KOPT-K1 (cell line): Measurements from ENCODE around the gene PANK4.

Experiments
- H3K27ac ChIP-seq: fragments of 200-600 bp; sonication (generic); 2 replicates; pipeline ENCODE4 v1.5.1; 2016; ENCODE audit warnings: antibody characterized with exemption, mild to moderate bottlenecking, low read depth, low read length; ENCODE audit not compliant: poor library complexity, severe bottlenecking
- H3K36me3 ChIP-seq: fragments of 200-600 bp; sonication (generic); 2 replicates; pipeline ENCODE4 v1.5.1; 2017; ENCODE audit warnings: antibody characterized with exemption, mild to moderate bottlenecking, low read length, moderate library complexity; ENCODE audit not compliant: insufficient read depth
- H3K9me3 ChIP-seq: fragments of 200-600 bp; sonication (generic); 2 replicates; pipeline ENCODE4 v1.5.1; 2017; ENCODE audit warnings: antibody characterized with exemption, low read length, mild to moderate bottlenecking; ENCODE audit not compliant: insufficient read depth, poor library complexity, severe bottlenecking

Gene PANK4

DNA sequence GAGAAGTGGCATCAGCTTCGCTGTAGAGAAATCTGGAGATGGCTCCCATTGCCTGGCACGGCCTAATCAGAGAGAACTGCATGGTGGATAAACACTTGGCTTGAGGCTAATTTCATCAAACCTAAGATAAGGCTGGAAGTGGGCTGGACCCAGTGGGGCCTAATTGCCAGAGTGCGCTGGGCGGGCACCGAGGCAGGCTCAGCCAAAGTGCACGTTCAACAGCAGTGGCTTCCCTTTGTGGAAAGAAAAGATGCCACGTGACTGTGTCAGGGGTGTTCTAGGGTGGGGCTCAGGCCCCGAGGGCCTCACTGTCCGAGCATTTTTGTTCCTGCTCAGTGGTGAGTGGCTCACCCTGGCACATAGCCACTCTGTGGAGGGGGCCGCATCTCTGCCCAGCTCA is 44.5 kb downstream of the PANK4 start:
- H3K9me3 ChIP-seq, result no peaks in the 10 kb centered on the region
- no peaks in the 10 kb centered on the region for H3K36me3 ChIP-seq
- H3K27ac ChIP-seq, result no peak overlapping the region

DNA sequence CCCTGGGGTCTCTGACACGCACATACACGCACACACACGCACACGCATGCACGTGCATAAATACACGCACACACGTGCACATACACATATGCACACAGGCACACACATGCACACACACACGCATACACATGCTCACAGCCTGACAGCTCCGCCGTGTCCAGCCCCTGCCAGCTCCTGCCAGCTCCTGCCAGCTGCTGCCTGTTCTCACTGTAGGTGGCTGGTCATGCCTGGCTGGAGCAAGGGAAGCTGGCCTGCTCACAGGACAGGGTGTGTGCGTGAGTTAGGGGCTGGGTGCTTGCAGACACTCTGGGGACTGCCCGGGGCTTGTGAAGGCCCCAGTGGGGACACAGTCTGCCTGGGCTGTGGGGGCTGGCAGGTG is 45.4 kb downstream of the PANK4 start:
- Histone ChIP-seq H3K27ac (no peak overlapping the region), H3K36me3 (no peaks in the 10 kb centered on the region), H3K9me3 (no peaks in the 10 kb centered on the region)

- Histone ChIP-seq H3K36me3 (no peaks in the 10 kb centered on the region), H3K27ac (no peak overlapping the region), H3K9me3 (no peaks in the 10 kb centered on the region)
Observed at GRCh38 chr1:2480236-2480985, 46.0 kb downstream of the PANK4 start.

DNA sequence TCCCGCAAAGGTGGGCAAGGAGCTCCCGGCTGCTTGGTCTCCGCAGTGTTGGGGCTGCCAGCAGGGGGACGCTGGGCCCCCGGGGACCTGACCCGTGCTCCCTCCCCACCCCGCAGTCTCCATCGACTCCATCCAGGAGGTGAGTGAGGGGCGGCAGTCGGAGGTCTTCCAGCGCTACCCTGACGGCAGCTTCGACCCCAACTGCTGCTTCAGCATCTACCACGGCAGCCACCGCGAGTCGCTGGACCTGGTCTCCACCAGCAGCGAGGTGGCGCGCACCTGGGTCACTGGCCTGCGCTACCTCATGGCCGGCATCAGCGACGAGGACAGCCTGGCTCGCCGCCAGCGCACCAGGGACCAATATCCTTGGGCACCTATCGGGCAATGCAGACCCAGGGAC is 46.8 kb downstream of the PANK4 start:
- H3K27ac ChIP-seq, result no peak overlapping the region
- H3K9me3 ChIP-seq, result no peaks in the 10 kb centered on the region
- H3K36me3 ChIP-seq, result no peaks in the 10 kb centered on the region

DNA sequence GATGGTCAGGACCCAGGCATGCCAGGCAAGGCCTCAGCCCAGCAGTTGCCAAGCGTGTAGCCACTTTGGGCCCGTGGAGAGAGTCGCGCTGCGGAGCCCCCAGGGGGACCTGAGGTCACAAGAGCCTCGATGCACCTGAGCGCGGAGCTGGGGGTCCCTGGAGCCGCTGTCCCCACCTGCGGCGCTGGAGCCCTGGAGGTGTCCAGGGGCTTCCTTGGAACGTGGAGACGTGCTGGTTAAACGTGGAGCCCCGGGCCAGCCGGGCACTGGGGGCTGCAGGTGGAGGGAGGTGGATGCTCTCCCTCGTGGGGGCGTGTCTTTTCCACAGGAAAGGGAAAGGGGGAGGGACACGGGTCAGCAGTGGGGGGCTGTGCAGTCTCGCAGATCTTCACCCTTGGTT is 47.2 kb downstream of the PANK4 start:
- Histone ChIP-seq H3K36me3 (no peaks in the 10 kb centered on the region), H3K9me3 (no peaks in the 10 kb centered on the region), H3K27ac (no peak overlapping the region)

- Histone ChIP-seq H3K9me3 (no peaks in the 10 kb centered on the region), H3K27ac (no peak overlapping the region), H3K36me3 (no peaks in the 10 kb centered on the region)
Observed at GRCh38 chr1:2477791-2478499, 48.5 kb downstream of the PANK4 start.

- Histone ChIP-seq H3K27ac (no peak overlapping the region), H3K36me3 (no peaks in the 10 kb centered on the region), H3K9me3 (no peaks in the 10 kb centered on the region)
Observed at GRCh38 chr1:2477309-2477708, 49.1 kb downstream of the PANK4 start.

DNA sequence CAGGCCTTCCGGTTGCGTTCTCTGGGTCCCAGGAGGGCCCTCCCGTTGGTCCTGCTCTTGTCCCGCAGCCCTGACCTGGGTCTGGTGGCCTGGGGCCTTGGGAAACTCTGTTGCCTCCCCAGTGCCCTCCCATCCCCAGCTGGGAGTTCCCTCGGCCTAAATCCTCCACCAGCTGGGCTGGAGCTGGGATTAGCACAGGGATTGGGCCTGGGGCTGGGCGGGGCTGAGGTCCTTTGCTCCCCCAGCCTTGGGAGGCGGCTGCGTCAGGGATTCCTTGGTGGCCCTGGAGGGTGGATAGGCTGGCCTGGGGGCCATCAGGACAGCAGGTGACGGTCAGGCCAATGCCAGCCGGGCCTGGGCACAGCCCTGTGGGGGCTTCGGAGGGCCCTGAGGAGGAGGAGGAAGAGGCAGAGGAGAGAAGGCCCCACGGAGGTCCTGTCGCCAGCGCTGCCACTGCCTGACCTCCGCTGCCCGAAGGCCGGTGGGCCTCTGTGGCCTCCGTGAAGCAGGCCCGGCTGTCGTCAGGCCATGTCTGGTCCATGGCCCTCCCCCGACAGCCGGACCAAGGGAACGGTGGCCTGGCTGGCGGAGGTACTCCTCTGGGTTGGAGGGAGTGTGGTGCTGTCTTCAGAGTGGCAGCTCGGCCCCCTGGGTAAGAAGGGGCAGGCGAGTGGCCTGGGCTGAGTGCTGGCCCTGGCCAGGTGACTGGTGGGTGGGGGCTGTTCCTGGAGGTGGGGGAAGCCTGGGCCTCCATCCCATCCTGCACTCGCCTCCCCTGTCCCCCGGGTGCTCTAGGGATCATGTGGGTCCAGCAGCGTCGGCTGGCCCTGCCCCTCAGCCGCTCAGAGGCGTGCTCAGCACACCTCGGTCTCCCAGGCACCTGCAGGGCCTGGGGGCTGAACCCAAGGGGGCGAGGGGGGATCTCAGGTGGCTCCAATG is 50.1 kb downstream of the PANK4 start, which contains the start of gene PLCH2:
PLCH2 (plus strand) TSS at position 229 of the 939 bp plus-strand sequence; CDS start at position 529, 300 bp downstream.
- Histone ChIP-seq H3K36me3 (no peaks in the 10 kb centered on the region), H3K27ac (no peak within 1 kb of the TSS), H3K9me3 (no peaks in the 10 kb centered on the region)

DNA sequence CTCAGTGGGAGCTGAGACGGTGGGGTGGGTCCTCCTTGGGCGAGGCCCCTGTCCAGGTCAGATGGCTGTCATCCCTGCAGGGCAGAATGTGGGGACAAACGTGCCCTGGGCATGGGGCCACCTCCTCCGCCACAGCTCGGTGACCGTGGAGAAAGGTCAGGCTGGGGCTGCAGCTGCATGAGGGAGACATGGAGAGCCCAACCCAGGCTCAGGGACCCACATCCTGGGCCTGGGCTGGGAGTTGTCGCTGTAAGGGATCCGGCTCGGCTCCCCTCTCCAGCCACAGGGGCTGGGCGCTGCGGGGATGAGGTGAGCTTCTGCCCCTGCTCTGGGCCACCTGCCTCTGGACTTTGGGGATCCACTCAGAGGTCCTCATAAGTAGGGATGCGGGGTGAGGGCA is 50.8 kb downstream of the PANK4 start:
- H3K36me3 ChIP-seq, result no peaks in the 10 kb centered on the region
- no peaks in the 10 kb centered on the region for H3K9me3 ChIP-seq
- H3K27ac ChIP-seq, result no peak overlapping the region

- H3K27ac ChIP-seq, result no peak overlapping the region
- no peaks in the 10 kb centered on the region for H3K9me3 ChIP-seq
- H3K36me3 ChIP-seq, result no peaks in the 10 kb centered on the region
Observed at GRCh38 chr1:2474933-2475371, 51.4 kb downstream of the PANK4 start.

- H3K36me3 ChIP-seq, result no peaks in the 10 kb centered on the region
- H3K9me3 ChIP-seq, result no peaks in the 10 kb centered on the region
- no peak overlapping the region for H3K27ac ChIP-seq
Observed at GRCh38 chr1:2474104-2474844, 52.1 kb downstream of the PANK4 start.

GRCh38 chr1:2473198-2473597 is 53.2 kb downstream of the PANK4 start:
- no peaks in the 10 kb centered on the region for H3K9me3 ChIP-seq
- no peaks in the 10 kb centered on the region for H3K36me3 ChIP-seq
- H3K27ac ChIP-seq, result no peak overlapping the region

- Histone ChIP-seq H3K36me3 (no peaks in the 10 kb centered on the region), H3K27ac (no peak overlapping the region), H3K9me3 (no peaks in the 10 kb centered on the region)
Observed at GRCh38 chr1:2472561-2473177, 53.7 kb downstream of the PANK4 start.

GRCh38 chr1:2472109-2472508 is 54.3 kb downstream of the PANK4 start:
- H3K36me3 ChIP-seq, result no peaks in the 10 kb centered on the region

More at GRCh38 chr1:2472109-2472508, 54.3 kb downstream of the PANK4 start:
- Histone ChIP-seq H3K27ac (no peak overlapping the region), H3K9me3 (no peaks in the 10 kb centered on the region)
